ENCODE measurements around the gene CDK1.
"Not testable (repeated sequence)": the region's sequence is repeated elsewhere in the genome, so short reads cannot be mapped to it uniquely, and the experiment has no call there.

The CDK1 gene

GRCh38 chr10:60817398-60817805 is 39.1 kb downstream of the CDK1 start:
- DNase-seq, result no peak

GRCh38 chr10:60818134-60818770 is 40.0 kb downstream of the CDK1 start:
- DNase-seq, result no peak

GRCh38 chr10:60819271-60819670 is 41.0 kb downstream of the CDK1 start:
- no peak for DNase-seq

- no peak for DNase-seq
Observed at GRCh38 chr10:60820093-60820754, 41.9 kb downstream of the CDK1 start.

- no peak for DNase-seq
Observed at GRCh38 chr10:60821656-60822055, 43.4 kb downstream of the CDK1 start.

- DNase-seq, result no peak
Observed at GRCh38 chr10:60822809-60823208, 44.5 kb downstream of the CDK1 start.

- no peak for DNase-seq
Observed at GRCh38 chr10:60823324-60823723, 45.0 kb downstream of the CDK1 start.

- no peak for DNase-seq
Observed at GRCh38 chr10:60825520-60825919, 47.2 kb downstream of the CDK1 start.

GRCh38 chr10:60827791-60828488 is 49.7 kb downstream of the CDK1 start:
- peak; percentile 53 for DNase-seq

GRCh38 chr10:60828489-60828852 is 50.2 kb downstream of the CDK1 start:
- DNase-seq, result peak; percentile 27

GRCh38 chr10:60832136-60832535 is 53.9 kb downstream of the CDK1 start:
- not testable (repeated sequence) for DNase-seq

GRCh38 chr10:60834401-60834800 is 56.1 kb downstream of the CDK1 start:
- no peak for DNase-seq

- no peak for DNase-seq
Observed at GRCh38 chr10:60835049-60835448, 56.8 kb downstream of the CDK1 start.

GRCh38 chr10:60841227-60841626 is 62.9 kb downstream of the CDK1 start:
- not testable (repeated sequence) for DNase-seq

GRCh38 chr10:60842694-60843093 is 64.4 kb downstream of the CDK1 start:
- no peak for DNase-seq
